HL-60 (cell line): ENCODE data around the gene CHD9.

Experiments
- DNase-seq, 2 experiments: peaks; one replicate each; pipeline ENCODE4 v3.0.0-alpha.2; 2010 to 2020; ENCODE audit warnings: low read depth in 1 of 2, low spot score in 1 of 2
- H3K27ac ChIP-seq: fragments of 250-450 bp; sonication (Bioruptor Pico); replicated peaks from 2 replicates; pipeline ENCODE4 v1.5.1; 2020; ENCODE audit warnings: mild to moderate bottlenecking, moderate library complexity
- H3K27me3 ChIP-seq: fragments of 250-450 bp; sonication (Bioruptor Pico); 2 replicates; pipeline ENCODE4 v1.5.1; 2021; ENCODE audit warnings: mild to moderate bottlenecking, moderate library complexity; ENCODE audit not compliant: insufficient read depth, poor library complexity, severe bottlenecking
- H3K4me3 ChIP-seq: replicated peaks from 2 replicates; pipeline ENCODE4 v1.5.1; 2011; ENCODE audit warnings: mild to moderate bottlenecking, control low read depth, low read length; ENCODE audit not compliant: insufficient read depth
- GABPA ChIP-seq: IDR thresholded peaks from 2 replicates; pipeline ENCODE4 v1.6.1; 2012; ENCODE audit warnings: low read depth
- POLR2AphosphoS5 ChIP-seq: IDR thresholded peaks from 2 replicates; pipeline ENCODE4 v1.6.1; 2012; ENCODE audit warnings: low read depth
- REST ChIP-seq: IDR thresholded peaks from 2 replicates; pipeline ENCODE4 v1.6.1; 2012; ENCODE audit warnings: low read depth; ENCODE audit not compliant: insufficient replicate concordance
- SPI1 ChIP-seq: IDR thresholded peaks from 2 replicates; pipeline ENCODE4 v1.6.1; 2012; ENCODE audit warnings: low read depth, mild to moderate bottlenecking, borderline replicate concordance
- TF ChIP-seq, protein P1 (sequence below): IDR thresholded peaks from one replicate; pipeline ENCODE4 v1.5.1; 2011; ENCODE audit warnings: low read length, control low read depth, inconsistent platforms; ENCODE audit not compliant: insufficient read depth

CHD9 gene

DNA sequence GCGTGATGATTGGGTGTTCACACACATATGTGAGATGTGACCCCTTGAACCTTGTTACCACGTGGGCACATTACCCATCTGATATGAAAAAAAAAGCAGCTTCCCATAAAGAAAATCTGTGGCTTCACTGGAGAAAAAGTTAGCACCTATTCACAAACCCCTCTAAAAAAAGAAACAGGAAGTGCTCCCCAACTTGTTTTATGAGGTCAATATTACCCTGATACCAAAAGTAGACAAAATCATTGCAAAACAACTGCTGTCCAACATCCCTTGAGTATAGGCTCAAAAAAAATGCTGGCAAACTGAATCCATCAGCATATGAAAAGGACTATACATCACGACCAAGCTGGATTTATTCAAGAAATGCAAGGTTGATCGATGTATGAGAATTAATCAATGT is 279.8 kb downstream of the CHD9 start:
- Histone ChIP-seq H3K4me3 (no peak overlapping the region), H3K27ac (no peak overlapping the region), H3K27me3 (no peaks in the 10 kb centered on the region)
- TF ChIP-seq SPI1 (peak; percentile 31; the same call in 1 of the 2 replicates), POLR2AphosphoS5 (no peak), REST (no peak)
- no peak for DNase-seq

- DNase-seq, result no peak
- no peak for TF ChIP-seq SPI1
- no peak for TF ChIP-seq REST
- no peak for TF ChIP-seq POLR2AphosphoS5
- TF ChIP-seq, protein P1, sequence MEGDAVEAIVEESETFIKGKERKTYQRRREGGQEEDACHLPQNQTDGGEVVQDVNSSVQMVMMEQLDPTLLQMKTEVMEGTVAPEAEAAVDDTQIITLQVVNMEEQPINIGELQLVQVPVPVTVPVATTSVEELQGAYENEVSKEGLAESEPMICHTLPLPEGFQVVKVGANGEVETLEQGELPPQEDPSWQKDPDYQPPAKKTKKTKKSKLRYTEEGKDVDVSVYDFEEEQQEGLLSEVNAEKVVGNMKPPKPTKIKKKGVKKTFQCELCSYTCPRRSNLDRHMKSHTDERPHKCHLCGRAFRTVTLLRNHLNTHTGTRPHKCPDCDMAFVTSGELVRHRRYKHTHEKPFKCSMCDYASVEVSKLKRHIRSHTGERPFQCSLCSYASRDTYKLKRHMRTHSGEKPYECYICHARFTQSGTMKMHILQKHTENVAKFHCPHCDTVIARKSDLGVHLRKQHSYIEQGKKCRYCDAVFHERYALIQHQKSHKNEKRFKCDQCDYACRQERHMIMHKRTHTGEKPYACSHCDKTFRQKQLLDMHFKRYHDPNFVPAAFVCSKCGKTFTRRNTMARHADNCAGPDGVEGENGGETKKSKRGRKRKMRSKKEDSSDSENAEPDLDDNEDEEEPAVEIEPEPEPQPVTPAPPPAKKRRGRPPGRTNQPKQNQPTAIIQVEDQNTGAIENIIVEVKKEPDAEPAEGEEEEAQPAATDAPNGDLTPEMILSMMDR, result no peak
- TF ChIP-seq GABPA, result no peak
These were observed 282.5 kb downstream of the CHD9 start for GRCh38 chr16:53337294-53337693.

GRCh38 chr16:53341792-53342191 is 287.0 kb downstream of the CHD9 start:
- TF ChIP-seq REST, result no peak
- TF ChIP-seq, protein P1, result no peak
- no peak for TF ChIP-seq GABPA
- TF ChIP-seq SPI1, result no peak
- TF ChIP-seq POLR2AphosphoS5, result no peak
- Histone ChIP-seq H3K27me3 (no peaks in the 10 kb centered on the region), H3K27ac (no peak overlapping the region), H3K4me3 (no peak overlapping the region)
- DNase-seq, result no peak

More at GRCh38 chr16:53337294-53337693, 282.5 kb downstream of the CHD9 start:
- no peaks in the 10 kb centered on the region for H3K27me3 ChIP-seq
- H3K27ac ChIP-seq, result no peak overlapping the region
- no peak overlapping the region for H3K4me3 ChIP-seq

DNA sequence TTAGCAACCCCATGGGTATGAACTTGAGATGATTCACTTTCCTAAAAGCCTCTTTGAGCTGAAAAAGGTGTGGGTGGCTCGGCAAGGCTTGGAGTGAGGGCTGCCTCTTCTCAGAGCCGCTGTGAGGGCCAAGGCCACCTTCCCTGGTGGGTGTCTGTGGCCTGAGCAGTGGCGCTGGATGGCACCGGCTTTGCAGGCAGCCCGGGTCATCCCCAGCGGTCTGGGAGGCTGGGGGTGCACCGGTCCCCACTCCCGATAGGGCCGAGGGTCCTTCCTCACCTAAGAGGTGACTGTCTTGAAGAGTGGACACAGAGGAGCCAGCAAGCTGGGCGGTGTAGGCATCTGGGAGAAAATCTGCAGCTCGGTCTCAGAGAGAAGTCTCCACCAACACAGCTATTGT is 300.3 kb downstream of the CHD9 start:
- no peak for TF ChIP-seq GABPA
- TF ChIP-seq POLR2AphosphoS5, result no peak
- no peak for TF ChIP-seq SPI1
- no peak for TF ChIP-seq REST
- TF ChIP-seq, protein P1, result no peak
- Histone ChIP-seq H3K27ac (no peak overlapping the region), H3K4me3 (no peak overlapping the region), H3K27me3 (no peaks in the 10 kb centered on the region)
- DNase-seq, result no peak
